K562 (cell line): ENCODE data around the gene NOC4L.

Experiments used
- ARID2 ChIP-seq: fragments of 450-650 bp; IDR thresholded peaks from 2 replicates; pipeline ENCODE4 v1.6.1; 2017; ENCODE audit warnings: antibody characterized with exemption, mild to moderate bottlenecking
- CTCF ChIP-seq, 3 experiments: IDR thresholded peaks in 2 of 3; conservative IDR thresholded peaks in 1 of 3; 2 replicates each; pipeline ENCODE4 v1.5.1; 2011 to 2012; ENCODE audit warnings: low read length in 3 of 3, mild to moderate bottlenecking in 3 of 3, control low read depth in 2 of 3, improper control_type of control experiment in 1 of 3, inconsistent platforms in 1 of 3, low read depth in 1 of 3, mixed read lengths in 1 of 3, moderate library complexity in 1 of 3; ENCODE audit not compliant: insufficient read depth in 2 of 3
- ELF4 ChIP-seq: fragments of 450-650 bp; formaldehyde crosslinking; IDR thresholded peaks from 2 replicates; pipeline ENCODE4 v1.4.0; 2022; ENCODE audit warnings: missing genetic modification characterization

GRCh38 chr12:132106921-132107320 lies 37.3 kb upstream of the NOC4L start:
- TF ChIP-seq CTCF (IDR thresholded peaks at IDR 0.05 in 2 of 3, conservative IDR thresholded peaks at IDR 0.05 in 1 of 3; ENCODE audit: insufficient read depth in 2 of 3, low read depth in 1 of 3, low read length in 3 of 3) (no peak), ARID2 (no peak), ELF4 (no peak)
